ENCODE data around the gene SPPL2B.

The SPPL2B gene

DNA sequence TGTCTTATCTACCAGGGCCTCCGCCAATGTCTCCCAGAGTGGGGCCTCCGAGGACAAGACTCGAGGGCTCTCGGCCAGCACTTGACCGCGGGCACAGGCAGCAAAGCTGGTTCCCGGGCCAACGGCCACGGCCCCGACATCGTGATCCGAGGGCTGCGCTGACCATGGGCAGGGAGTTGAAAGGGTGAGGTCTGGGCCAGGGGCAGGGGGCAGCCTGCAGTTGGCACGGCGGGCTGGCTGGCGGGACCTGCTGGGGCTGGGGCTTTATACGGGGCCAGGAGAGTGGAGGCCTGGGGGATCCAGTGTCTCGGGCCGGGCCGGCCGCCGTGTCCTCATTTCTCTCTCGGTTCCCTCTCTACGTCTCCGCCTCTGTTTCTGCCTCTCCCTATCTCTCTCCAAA is 10.7 kb upstream of the SPPL2B start:
- no peak for DNase-seq (ENCODE audit: low read depth)
- H3K4me3 ChIP-seq (ENCODE audit: low read depth, low read length), result no peak overlapping the region
- TF ChIP-seq, protein P1, sequence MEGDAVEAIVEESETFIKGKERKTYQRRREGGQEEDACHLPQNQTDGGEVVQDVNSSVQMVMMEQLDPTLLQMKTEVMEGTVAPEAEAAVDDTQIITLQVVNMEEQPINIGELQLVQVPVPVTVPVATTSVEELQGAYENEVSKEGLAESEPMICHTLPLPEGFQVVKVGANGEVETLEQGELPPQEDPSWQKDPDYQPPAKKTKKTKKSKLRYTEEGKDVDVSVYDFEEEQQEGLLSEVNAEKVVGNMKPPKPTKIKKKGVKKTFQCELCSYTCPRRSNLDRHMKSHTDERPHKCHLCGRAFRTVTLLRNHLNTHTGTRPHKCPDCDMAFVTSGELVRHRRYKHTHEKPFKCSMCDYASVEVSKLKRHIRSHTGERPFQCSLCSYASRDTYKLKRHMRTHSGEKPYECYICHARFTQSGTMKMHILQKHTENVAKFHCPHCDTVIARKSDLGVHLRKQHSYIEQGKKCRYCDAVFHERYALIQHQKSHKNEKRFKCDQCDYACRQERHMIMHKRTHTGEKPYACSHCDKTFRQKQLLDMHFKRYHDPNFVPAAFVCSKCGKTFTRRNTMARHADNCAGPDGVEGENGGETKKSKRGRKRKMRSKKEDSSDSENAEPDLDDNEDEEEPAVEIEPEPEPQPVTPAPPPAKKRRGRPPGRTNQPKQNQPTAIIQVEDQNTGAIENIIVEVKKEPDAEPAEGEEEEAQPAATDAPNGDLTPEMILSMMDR (IDR thresholded peaks at IDR 0.05; ENCODE audit: low read depth, low read length, missing control alignments), result no peak

GRCh38 chr19:2318923-2319322 is 9.6 kb upstream of the SPPL2B start:
- no peak overlapping the region for H3K4me3 ChIP-seq (ENCODE audit: low read depth, low read length)
- TF ChIP-seq, protein P1 (IDR thresholded peaks at IDR 0.05; ENCODE audit: low read depth, low read length, missing control alignments), result no peak
- DNase-seq (ENCODE audit: low read depth), result no peak

GRCh38 chr19:2319551-2319950 is 8.9 kb upstream of the SPPL2B start:
- DNase-seq (ENCODE audit: low read depth), result no peak
- TF ChIP-seq, protein P1 (IDR thresholded peaks at IDR 0.05; ENCODE audit: low read depth, low read length, missing control alignments), result no peak
- no peak overlapping the region for H3K4me3 ChIP-seq (ENCODE audit: low read depth, low read length)

- H3K4me3 ChIP-seq (ENCODE audit: low read depth, low read length), result no peak overlapping the region
- TF ChIP-seq, protein P1 (IDR thresholded peaks at IDR 0.05; ENCODE audit: low read depth, low read length, missing control alignments), result no peak
- no peak for DNase-seq (ENCODE audit: low read depth)
Observed at GRCh38 chr19:2320049-2320448, 8.4 kb upstream of the SPPL2B start.

DNA sequence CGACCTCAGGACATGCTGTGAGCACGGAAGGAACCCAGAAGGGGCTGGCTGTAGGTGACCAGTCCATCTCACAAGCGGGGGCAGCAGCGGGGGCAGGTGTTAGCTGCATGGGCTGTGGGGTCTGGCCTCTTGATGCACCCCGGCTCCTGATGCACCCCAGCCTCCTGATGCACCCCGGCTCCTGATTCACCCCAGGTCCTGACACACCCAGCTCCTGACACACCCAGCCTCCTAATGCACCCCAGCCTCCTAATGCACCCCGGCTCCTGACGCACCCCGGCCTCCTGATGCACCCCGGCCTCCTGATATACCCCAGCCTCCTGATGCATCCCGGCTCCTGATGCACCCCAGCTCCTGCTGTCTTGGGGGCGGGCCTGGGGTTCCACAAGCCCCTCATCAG is 7.5 kb upstream of the SPPL2B start:
- no peak for DNase-seq (ENCODE audit: low read depth)
- TF ChIP-seq, protein P1 (IDR thresholded peaks at IDR 0.05; ENCODE audit: low read depth, low read length, missing control alignments), result no peak
- H3K4me3 ChIP-seq (ENCODE audit: low read depth, low read length), result no peak overlapping the region

GRCh38 chr19:2321565-2322283 is 6.8 kb upstream of the SPPL2B start:
- TF ChIP-seq, protein P1 (IDR thresholded peaks at IDR 0.05; ENCODE audit: low read depth, low read length, missing control alignments), result no peak
- no peak for DNase-seq (ENCODE audit: low read depth)
- H3K4me3 ChIP-seq (ENCODE audit: low read depth, low read length), result no peak overlapping the region

DNA sequence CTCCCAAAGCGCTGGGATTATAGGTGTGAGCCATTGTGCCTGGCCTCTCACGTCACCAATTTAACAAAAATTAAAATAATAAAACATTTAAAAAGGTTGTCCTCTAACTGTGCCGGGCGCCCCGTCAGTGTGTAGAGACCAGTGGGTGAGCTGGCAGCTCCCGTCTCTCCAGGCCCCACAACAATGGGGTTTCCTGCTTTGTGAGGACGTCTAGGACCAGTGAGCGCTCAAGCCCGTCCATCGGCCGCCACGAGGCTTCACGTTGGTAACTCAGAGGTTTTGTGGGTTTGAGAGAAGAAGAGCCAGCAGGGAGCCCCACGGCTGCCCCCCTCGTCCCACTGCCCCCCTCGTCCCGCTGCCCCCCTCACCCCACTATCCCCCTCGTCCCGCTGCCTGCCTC is 4.8 kb upstream of the SPPL2B start:
- DNase-seq (ENCODE audit: low read depth), result no peak
- TF ChIP-seq, protein P1 (IDR thresholded peaks at IDR 0.05; ENCODE audit: low read depth, low read length, missing control alignments), result no peak
- H3K4me3 ChIP-seq (ENCODE audit: low read depth, low read length), result no peak overlapping the region

Data from GM12864 (cell line).